H54 (cell line): Measurements from ENCODE around the gene RHOJ.

Experiments
- DNase-seq: peaks from one replicate; pipeline ENCODE4 v3.0.0; 2011; ENCODE audit warnings: low spot score, mixed read lengths; ENCODE audit not compliant: insufficient read length
- FAIRE-seq: peaks from 3 replicates; lab custom pipeline; 2011; peaks lifted over from hg19 to GRCh38; lab: Jason Lieb, UNC
- POLR2A ChIP-seq: IDR thresholded peaks from 2 replicates; pipeline ENCODE4 v1.6.1; 2011; ENCODE audit warnings: low read depth, mild to moderate bottlenecking, low read length

The RHOJ gene

DNA sequence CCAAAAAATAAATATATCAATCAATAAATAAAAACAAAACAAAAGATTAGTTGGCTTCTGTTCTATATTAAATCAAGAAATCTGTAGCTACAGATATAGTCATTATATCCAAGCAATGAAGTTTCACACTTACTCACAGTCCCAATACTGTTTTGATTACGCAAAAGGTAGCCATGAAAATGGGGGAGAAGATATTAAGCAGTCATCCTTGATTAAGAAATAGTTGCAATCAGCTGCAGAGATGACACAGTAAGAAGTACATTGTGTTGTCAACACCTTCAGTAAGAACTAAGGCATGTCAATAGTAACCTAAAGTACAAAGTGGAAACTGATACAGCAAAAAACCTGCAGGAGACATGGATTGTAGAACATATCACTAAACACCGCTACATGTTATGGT lies 11.0 kb upstream of the RHOJ start:
- FAIRE-seq (no peak), DNase-seq (no peak)
- no peak for TF ChIP-seq POLR2A

DNA sequence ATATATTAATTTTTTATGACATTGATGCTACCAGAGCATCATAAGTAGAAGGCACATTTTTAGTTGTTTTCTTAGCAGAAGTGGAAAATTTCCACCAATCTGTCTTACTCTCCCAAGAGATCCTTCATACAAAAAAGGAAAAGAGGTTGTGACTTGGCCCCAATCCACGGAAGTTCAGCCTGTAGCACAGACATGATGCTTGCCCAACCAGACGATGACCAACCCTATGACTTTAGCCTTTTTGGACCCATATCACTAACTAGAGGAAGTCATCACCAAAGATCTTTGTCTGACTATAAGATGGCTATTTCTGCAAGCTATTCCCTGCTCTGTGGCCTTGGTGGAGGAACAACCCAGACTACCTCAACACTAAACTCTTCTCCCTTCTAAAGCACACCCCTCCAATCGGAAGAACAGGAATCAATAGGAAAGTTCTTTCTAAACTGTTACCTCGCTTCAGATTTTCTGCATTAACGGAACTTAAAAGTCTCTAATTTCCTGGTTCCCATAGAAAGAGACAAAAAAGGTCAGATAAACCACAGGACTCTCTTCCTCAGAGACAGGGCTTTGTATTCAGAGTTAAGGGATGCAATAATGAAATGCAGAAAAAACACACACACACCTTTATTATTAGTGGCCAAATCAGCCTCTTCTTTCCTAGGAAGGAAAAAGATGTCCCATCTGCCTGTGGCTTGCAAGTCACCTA lies 4.1 kb upstream of the RHOJ start:
- no peak for TF ChIP-seq POLR2A
- no peak for FAIRE-seq
- no peak for DNase-seq

DNA sequence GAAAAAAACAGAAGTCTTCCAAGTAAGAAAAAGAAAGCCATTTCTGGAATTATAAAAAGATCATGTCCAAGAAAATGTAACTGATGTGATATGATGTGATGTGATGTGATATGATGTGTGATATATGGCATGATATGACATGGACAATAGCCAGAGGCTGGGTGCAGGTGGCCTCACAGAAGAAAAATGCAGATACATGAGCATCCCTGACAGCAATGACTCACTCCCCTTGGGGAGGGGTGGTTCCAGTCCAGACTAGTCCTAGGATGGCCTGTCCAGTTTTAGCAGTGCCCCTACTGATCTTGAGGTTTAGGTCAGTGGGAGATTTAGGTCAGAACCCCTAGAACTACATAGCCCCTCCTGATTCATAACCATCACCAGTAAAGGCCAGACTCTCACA lies 3.5 kb upstream of the RHOJ start:
- no peak for DNase-seq
- no peak for FAIRE-seq
- TF ChIP-seq POLR2A, result no peak

DNA sequence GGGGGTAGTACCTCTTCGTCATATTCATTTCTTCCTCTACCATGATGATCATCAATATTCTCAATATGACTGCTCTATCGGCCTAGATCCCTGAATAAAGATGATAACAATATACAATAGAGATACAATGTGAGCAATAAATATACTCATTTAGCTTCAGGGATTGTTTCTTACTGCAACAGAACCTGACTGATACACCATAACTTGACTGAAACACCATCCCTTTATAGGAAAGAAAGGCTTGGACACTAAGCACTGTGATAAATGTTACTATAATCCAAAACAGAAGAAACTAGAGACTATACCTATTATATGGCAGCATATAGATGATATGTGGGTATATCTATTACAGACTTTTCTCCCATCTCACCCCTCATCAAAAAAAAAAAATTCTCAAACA lies 1.2 kb upstream of the RHOJ start:
- FAIRE-seq, result no peak
- no peak for TF ChIP-seq POLR2A
- no peak for DNase-seq

DNA sequence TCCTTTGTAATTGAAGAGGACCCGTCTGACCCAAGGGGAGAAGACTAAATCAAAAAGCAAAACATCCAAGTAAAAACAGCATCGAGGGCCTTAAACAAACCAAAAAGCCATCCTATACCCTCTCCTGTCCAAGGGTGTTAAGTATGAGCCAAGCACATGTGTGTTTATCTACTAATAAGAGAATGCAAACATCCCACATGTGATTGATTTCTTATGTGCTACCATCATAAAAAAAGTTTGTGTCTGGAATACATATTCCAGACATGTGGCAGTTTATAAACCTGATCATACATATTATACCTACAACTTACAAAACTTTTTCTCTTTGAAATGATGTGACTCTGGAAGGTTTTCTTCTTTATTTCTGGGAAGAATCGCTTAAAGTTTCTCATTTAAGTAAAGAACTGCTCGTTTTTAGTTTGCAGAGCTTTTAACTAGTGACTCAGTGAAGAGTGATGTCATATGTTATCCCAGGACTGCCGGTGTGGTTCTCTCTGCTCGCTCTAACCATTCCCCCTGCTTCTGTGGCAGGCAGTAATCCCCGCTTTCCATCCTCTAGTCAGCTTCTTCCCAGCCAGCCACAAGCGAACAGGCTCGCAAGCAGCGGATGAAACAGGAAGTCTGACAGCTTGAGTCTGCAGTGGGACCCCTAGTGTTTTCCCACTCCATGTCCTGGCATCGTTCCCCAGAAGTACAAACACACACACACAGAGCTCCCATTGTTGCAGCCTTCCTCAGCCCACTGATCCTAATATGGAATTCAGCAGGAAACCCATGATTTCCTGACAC lies 431 bp upstream of the RHOJ start:
- FAIRE-seq, result peak; percentile 92
- peak; percentile 26 for DNase-seq
- TF ChIP-seq POLR2A, result no peak

DNA sequence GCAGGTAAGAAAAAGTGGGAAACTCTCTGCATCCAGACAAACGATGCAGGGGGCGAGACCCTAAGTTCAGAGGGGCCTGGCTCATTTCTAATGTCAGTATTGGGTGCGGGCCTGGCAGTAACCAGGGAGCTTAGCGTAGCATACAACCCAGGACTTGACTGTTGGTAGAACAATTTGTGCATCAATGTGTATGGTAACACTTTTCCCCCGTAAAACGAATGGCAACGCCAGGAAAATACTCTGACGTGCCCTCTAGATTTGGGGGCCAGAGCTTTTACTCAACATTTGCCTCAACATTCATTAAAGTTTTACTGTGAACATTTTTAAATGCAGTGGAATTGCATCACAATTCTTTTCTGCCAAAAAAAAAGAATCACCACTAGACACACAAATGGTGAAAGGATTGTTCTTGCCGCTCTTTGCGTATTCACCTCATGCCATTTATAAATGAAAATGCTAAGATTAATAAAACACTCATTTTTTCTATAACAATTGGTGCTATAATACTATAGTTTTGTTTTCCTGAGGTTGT lies 867 bp downstream of the RHOJ start:
- no peak for TF ChIP-seq POLR2A
- no peak for DNase-seq
- no peak for FAIRE-seq

DNA sequence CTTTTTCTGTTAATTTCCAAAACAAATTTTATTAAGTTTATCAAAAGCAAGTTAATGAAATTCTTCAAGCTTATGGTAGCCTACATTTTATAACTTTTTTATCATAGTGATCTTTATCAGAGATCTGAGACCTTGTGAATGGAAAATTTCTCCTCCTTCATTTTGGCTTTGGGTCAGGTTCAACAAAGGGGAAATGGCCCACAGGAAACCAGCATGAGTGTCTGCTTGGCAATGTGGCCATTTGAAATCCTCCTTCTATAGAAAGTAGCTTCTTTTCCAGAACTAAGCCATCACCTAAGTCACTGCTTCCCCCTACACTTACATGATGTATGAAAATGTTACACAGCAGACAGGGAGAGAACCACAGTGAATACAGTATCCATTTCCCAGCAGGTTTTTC lies 1.6 kb downstream of the RHOJ start:
- no peak for FAIRE-seq

DNA sequence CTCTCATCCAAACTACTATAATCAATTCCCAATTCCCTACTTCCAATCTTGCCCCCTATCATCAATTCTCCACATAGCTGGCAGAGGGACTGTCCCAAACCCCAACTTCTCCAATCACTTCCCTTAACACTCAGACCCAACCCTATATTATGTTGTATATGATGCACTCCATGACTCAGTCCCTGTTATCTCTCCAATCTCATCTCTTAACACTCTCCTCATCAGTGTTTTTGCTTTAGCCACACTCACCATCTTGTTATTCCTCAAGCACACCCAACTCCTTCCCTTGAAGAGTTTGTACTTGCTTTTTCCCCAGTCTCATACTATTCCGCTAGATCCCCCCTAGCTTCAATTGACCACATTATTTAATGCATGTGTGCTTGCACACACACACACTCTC lies 4.9 kb downstream of the RHOJ start:
- FAIRE-seq, result no peak
- TF ChIP-seq POLR2A, result no peak
- no peak for DNase-seq

More for the DNA sequence above, 1.6 kb downstream of the RHOJ start:
- no peak for TF ChIP-seq POLR2A
- DNase-seq, result no peak

DNA sequence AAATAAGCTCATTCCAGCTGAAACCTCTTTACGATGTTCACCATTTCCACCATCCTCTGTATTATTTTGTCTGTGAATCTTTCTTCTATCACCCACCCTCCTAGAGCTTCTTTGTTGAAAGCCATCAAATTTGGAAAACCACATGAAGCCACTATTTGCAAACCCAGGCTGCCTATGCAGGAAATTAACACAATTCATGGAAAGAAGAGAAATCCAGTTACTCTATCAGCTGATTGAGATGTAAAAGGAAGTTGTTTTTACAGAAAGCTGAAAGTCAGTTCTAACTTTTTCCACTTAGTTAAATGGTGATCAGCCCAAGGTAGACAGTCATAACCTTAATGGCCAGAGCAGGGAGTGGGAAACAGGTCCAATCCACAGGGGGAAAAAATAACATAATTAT lies 6.6 kb downstream of the RHOJ start:
- no peak for FAIRE-seq
- no peak for DNase-seq
- no peak for TF ChIP-seq POLR2A

DNA sequence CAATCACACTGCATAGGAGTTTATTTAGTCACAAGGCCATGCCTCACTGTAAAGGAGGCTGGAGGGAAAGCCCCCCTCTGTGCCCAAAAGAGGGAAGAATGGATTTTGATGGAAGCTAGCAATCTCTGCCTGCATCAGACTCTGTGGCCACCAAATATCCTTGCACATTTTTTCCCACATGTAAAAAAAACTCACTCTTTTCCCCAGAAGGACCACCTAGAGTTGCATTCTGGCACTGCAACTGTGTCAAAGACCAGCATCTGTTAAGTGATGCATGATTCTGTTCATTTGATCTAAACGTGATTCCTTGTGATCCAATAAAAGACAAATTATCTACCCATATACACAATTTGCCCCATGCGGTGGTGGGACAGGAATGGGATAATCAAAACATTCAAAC lies 8.0 kb downstream of the RHOJ start:
- DNase-seq (no peak), FAIRE-seq (no peak)
- TF ChIP-seq POLR2A, result no peak

DNA sequence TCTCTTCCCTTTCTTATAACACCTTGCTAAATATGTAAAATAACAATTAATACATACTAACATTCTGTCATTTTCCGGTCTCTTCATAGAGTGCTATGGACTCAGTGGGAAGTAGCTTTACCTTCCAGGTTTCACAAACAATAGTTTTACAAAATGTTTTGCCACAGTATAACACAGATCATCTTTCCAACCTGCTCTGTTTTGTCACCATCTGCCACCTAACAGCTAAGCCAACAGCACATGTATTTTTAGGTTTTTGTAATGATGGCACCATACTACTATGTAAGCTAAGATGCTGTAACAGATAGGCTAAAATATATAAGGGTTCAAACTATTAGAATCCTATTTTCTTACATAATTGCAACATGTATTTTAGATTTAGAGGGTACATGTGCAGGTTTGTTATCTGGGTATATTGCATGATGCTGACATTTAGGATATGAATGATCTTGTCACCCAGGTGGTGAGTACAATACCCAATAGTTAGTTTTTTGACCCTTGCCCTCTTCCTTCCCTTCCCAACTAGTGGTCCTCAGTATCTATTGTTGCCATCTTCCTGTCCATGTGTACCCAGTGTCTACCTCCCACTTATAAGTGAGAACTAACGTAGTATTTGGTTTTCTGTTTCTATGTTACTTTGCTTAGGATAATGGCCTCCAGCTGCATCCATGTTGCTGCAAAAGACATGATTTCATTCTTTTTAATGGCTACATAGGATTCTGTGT lies 8.7 kb downstream of the RHOJ start:
- no peak for TF ChIP-seq POLR2A
- FAIRE-seq (no peak), DNase-seq (no peak)

DNA sequence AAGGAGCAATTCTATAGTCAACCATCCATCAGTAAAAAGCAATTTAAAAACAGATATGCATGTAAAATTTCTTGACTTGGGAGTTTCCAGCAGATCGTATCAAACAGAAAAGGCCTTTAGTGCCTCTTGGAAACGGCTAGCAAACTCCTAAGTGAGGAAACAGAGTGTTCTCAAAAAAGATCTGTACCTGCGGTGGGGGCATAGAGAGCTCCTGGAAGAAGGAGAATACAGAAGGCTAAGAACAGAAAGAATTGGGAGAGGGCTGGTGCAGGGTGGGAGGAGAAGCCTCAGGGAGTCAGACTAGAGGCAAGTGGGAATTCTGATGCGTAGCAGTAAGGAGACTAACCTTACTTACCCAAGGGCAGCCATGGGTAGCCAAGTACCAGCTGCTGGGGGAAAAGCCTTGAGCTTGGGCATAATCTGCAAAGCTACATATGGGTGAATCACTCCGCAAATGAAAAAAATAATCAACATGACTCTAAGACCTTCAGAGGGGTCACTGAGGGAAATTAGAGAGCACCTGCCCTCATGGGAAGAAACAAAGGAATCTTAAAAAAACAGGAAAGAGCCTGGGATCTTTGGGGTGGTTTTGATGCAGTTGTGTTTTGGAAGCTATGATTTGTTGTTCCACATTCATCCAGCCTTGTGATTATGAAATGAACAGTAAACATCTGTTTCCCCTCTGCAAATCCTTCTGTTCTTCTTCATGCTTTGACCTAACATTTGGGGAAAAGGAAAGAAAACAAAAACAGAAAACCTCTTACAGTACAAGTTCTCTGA lies 10.4 kb downstream of the RHOJ start:
- FAIRE-seq (no peak), DNase-seq (no peak)
- no peak for TF ChIP-seq POLR2A

DNA sequence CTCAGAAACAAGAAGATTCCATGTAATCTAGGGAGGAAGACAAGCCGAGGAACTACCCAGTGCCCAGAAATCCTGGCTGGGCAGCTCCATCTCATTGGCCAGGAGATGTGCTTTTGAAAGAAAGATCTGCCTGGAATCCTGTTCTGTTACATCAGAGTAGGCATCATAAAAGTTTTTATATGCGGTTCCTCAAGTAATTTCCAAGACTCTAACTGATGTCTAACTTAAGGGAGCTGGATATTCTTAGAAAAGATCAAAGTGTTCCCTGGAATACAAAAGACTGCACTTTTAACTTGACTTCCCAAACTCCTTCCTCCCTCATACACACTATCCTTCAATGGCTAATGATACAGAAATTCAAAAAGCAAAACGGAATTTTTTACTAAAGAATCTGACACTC lies 16.3 kb downstream of the RHOJ start:
- no peak for TF ChIP-seq POLR2A
- FAIRE-seq (no peak), DNase-seq (no peak)
